Hepatocyte (in vitro differentiated cells): ENCODE results near the gene HCN1. TPM values are rescaled to one million over a fixed set of nuclear protein-coding genes. Genes with fewer than 3 reads are reported as not detected.
"Not testable (repeated sequence)": the region's sequence is repeated elsewhere in the genome, so short reads cannot be mapped to it uniquely, and the experiment has no call there.

Experiments used
- DNase-seq: peaks from one replicate; pipeline ENCODE4 v3.0.0-alpha.2; 2016; ENCODE audit warnings: low spot score
- H2AFZ ChIP-seq: fragments of 200-600 bp; sonication (generic); 2 replicates; pipeline ENCODE4 v1.6.0; 2016; ENCODE audit warnings: antibody characterized with exemption, mild to moderate bottlenecking
- H3K27ac ChIP-seq: fragments of 200-600 bp; sonication (generic); 2 replicates; pipeline ENCODE4 v1.5.1; 2016; ENCODE audit warnings: mild to moderate bottlenecking
- H3K27me3 ChIP-seq: fragments of 200-600 bp; sonication (generic); 2 replicates; pipeline ENCODE4 v1.6.1; 2016
- H3K36me3 ChIP-seq: fragments of 200-600 bp; sonication (generic); replicated peaks from 2 replicates; pipeline ENCODE4 v1.5.1; 2016; ENCODE audit warnings: low read depth; ENCODE audit not compliant: insufficient read depth
- H3K4me1 ChIP-seq: fragments of 200-600 bp; sonication (generic); 2 replicates; pipeline ENCODE4 v1.5.1; 2016; ENCODE audit warnings: mild to moderate bottlenecking, moderate library complexity; ENCODE audit not compliant: insufficient read depth
- H3K4me2 ChIP-seq: fragments of 200-600 bp; sonication (generic); 2 replicates; pipeline ENCODE4 v1.6.0; 2016
- H3K4me3 ChIP-seq: fragments of 200-600 bp; sonication (generic); 2 replicates; pipeline ENCODE4 v1.5.1; 2016; ENCODE audit warnings: mild to moderate bottlenecking
- H3K79me2 ChIP-seq: fragments of 200-600 bp; sonication (generic); 2 replicates; pipeline ENCODE4 v1.6.0; 2017; ENCODE audit warnings: mild to moderate bottlenecking
- H3K9me2 ChIP-seq: fragments of 200-600 bp; sonication (generic); replicated peaks from 2 replicates; pipeline ENCODE4 v1.6.0; 2017; ENCODE audit warnings: mild to moderate bottlenecking; ENCODE audit not compliant: insufficient read depth
- H3K9me3 ChIP-seq: fragments of 200-600 bp; sonication (generic); 2 replicates; pipeline ENCODE4 v1.5.1; 2016; ENCODE audit warnings: low read depth, mild to moderate bottlenecking
- H4K20me1 ChIP-seq: fragments of 200-600 bp; sonication (generic); 2 replicates; pipeline ENCODE4 v1.6.0; 2016; ENCODE audit warnings: mild to moderate bottlenecking; ENCODE audit not compliant: insufficient read depth, poor library complexity, severe bottlenecking
- CTCF ChIP-seq: fragments of 200-600 bp; sonication (generic); IDR thresholded peaks from 2 replicates; pipeline ENCODE4 v1.5.1; 2016; ENCODE audit warnings: antibody characterized with exemption, mild to moderate bottlenecking; ENCODE audit not compliant: poor library complexity
- EZH2 ChIP-seq: fragments of 200-600 bp; sonication (generic); IDR thresholded peaks from 2 replicates; pipeline ENCODE4 v1.6.1; 2016; ENCODE audit warnings: antibody characterized with exemption, mild to moderate bottlenecking, borderline replicate concordance
- EZH2phosphoT487 ChIP-seq: fragments of 200-600 bp; sonication (generic); IDR thresholded peaks from one replicate; pipeline ENCODE4 v1.6.1; 2018; ENCODE audit warnings: antibody characterized with exemption, mild to moderate bottlenecking, low read depth, moderate library complexity; ENCODE audit not compliant: unreplicated experiment, severe bottlenecking
- WGBS: methylation state at CpG from one replicate; pipeline ENCODE4 v1.1.6; 2016; ENCODE audit warnings: low lambda C conversion rate; ENCODE audit errors: missing lambda C conversion rate; 5-methylcytosine and 5-hydroxymethylcytosine counted together
- polyA plus RNA-seq: library from polyadenylated mRNA; unstranded; fragments of >200 nt; fragmentation: Nextera tagmentation; extraction: Ambion mirVana; gene quantifications from 2 replicates; pipeline ENCODE4 v1.2.1, GENCODE V29; 2016
- total RNA-seq: library from RNA; depleted of rRNA; stranded (reverse); fragments of >200 nt; gene quantifications from 2 replicates; pipeline ENCODE4 v1.2.3, GENCODE V29; 2014

HCN1 gene
- total and polyA plus RNA-seq, 2 experiments from 2014 or later = 0.57 TPM; not detected in 1

GRCh38 chr5:45335978-45336377 lies 360.2 kb downstream of the HCN1 start:
- no peaks in the 10 kb centered on the region for H3K4me1 ChIP-seq
- no peak overlapping the region for H3K27ac ChIP-seq
- H3K79me2 ChIP-seq = no peaks in the 10 kb centered on the region
- WGBS = 89% methylated on average over 2 of the region's 2 CpGs
- TF ChIP-seq EZH2 (no peak), CTCF (no peak), EZH2phosphoT487 (no peak)
- no peak for DNase-seq
- H3K9me3 ChIP-seq = no peaks in the 10 kb centered on the region
- H3K27me3 ChIP-seq = no peaks in the 10 kb centered on the region
- H3K4me2 ChIP-seq = no peak overlapping the region
- H3K36me3 ChIP-seq = no peaks in the 10 kb centered on the region
- H2AFZ ChIP-seq = no peak overlapping the region
- H3K9me2 ChIP-seq = no peaks in the 10 kb centered on the region
- H4K20me1 ChIP-seq = no peaks in the 10 kb centered on the region
- no peak overlapping the region for H3K4me3 ChIP-seq

- Histone ChIP-seq H4K20me1 (no peaks in the 10 kb centered on the region), H3K4me3 (no peak overlapping the region), H3K79me2 (no peaks in the 10 kb centered on the region), H3K9me3 (no peaks in the 10 kb centered on the region), H3K4me1 (no peaks in the 10 kb centered on the region), H2AFZ (no peak overlapping the region), H3K27ac (no peak overlapping the region), H3K4me2 (no peak overlapping the region), H3K36me3 (no peaks in the 10 kb centered on the region), H3K9me2 (no peaks in the 10 kb centered on the region), H3K27me3 (no peaks in the 10 kb centered on the region)
- TF ChIP-seq EZH2phosphoT487 = no peak
- no peak for DNase-seq
These were observed 360.8 kb downstream of the HCN1 start for GRCh38 chr5:45335346-45335745.

- Histone ChIP-seq H2AFZ (no peak overlapping the region), H3K79me2 (no peaks in the 10 kb centered on the region), H3K27ac (no peak overlapping the region), H4K20me1 (no peaks in the 10 kb centered on the region), H3K27me3 (no peaks in the 10 kb centered on the region), H3K9me3 (no peaks in the 10 kb centered on the region), H3K9me2 (no peaks in the 10 kb centered on the region), H3K4me2 (no peak overlapping the region), H3K4me1 (no peaks in the 10 kb centered on the region), H3K4me3 (no peak overlapping the region), H3K36me3 (no peaks in the 10 kb centered on the region)
- 93% methylated on average over 1 of the region's 1 CpG for WGBS
- TF ChIP-seq CTCF (no peak), EZH2phosphoT487 (no peak), EZH2 (no peak)
- DNase-seq = no peak
These were observed 361.2 kb downstream of the HCN1 start for GRCh38 chr5:45334939-45335338.

GRCh38 chr5:45312627-45313026 lies 383.6 kb downstream of the HCN1 start:
- not testable (repeated sequence) for H3K79me2 ChIP-seq, H3K4me1 ChIP-seq, H3K9me3 ChIP-seq, H4K20me1 ChIP-seq, H3K4me2 ChIP-seq, H3K4me3 ChIP-seq, H3K9me2 ChIP-seq, H2AFZ ChIP-seq, DNase-seq, H3K27ac ChIP-seq, H3K27me3 ChIP-seq, H3K36me3 ChIP-seq
- 89% methylated on average over 7 of the region's 8 CpGs for WGBS

GRCh38 chr5:45295231-45295630 lies 400.9 kb downstream of the HCN1 start:
- DNase-seq = no peak
- Histone ChIP-seq H3K4me1 (no peaks in the 10 kb centered on the region), H3K4me2 (no peak overlapping the region), H3K27me3 (no peaks in the 10 kb centered on the region), H3K4me3 (no peak overlapping the region), H2AFZ (no peak overlapping the region), H3K9me3 (no peaks in the 10 kb centered on the region), H4K20me1 (no peaks in the 10 kb centered on the region), H3K79me2 (no peaks in the 10 kb centered on the region), H3K36me3 (no peaks in the 10 kb centered on the region), H3K27ac (no peak overlapping the region), H3K9me2 (no peaks in the 10 kb centered on the region)
- TF ChIP-seq EZH2phosphoT487 (no peak), EZH2 (no peak), CTCF (no peak)
- 90% methylated on average over 2 of the region's 2 CpGs for WGBS
